Measurements from ENCODE around the gene C1orf141.
"Not testable (repeated sequence)": the region's sequence is repeated elsewhere in the genome, so short reads cannot be mapped to it uniquely, and the experiment has no call there.

The C1orf141 gene

DNA sequence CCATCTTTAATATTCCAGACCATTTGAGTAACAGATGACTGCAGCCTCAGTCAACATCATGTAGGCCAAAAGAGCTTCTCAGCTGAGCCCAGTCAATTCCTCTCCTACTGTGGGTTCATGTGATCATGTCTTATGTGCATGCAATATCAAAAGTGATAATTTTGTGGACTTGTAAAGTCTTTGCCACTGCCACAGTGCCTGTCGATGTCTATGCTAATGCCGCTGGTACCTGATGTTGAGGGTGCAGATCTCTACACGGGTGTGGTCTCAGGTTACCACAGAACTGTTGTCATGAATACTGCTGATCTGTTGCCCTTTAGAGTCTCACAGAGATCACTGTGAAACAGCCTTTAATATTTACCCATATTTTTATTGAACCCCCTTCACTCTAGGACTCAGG lies 11.3 kb upstream of the C1orf141 start:
- in situ Hi-C loops (cut with MboI; ENCODE audit: low pct_unique_long_range_greater_than_20kb, low sequenced_read_pairs, unreplicated experiment) = loop anchor here (5.0 to 10.0 kb wide), 2 partner anchors 139 to 381 kb away; no protein-coding TSS in a partner anchor
- TF ChIP-seq, protein P1, sequence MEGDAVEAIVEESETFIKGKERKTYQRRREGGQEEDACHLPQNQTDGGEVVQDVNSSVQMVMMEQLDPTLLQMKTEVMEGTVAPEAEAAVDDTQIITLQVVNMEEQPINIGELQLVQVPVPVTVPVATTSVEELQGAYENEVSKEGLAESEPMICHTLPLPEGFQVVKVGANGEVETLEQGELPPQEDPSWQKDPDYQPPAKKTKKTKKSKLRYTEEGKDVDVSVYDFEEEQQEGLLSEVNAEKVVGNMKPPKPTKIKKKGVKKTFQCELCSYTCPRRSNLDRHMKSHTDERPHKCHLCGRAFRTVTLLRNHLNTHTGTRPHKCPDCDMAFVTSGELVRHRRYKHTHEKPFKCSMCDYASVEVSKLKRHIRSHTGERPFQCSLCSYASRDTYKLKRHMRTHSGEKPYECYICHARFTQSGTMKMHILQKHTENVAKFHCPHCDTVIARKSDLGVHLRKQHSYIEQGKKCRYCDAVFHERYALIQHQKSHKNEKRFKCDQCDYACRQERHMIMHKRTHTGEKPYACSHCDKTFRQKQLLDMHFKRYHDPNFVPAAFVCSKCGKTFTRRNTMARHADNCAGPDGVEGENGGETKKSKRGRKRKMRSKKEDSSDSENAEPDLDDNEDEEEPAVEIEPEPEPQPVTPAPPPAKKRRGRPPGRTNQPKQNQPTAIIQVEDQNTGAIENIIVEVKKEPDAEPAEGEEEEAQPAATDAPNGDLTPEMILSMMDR (IDR thresholded peaks at IDR 0.05; ENCODE audit: extremely low read depth, insufficient read depth, missing control alignments) = no peak
- no peak for DNase-seq (ENCODE audit: low spot score)

DNA sequence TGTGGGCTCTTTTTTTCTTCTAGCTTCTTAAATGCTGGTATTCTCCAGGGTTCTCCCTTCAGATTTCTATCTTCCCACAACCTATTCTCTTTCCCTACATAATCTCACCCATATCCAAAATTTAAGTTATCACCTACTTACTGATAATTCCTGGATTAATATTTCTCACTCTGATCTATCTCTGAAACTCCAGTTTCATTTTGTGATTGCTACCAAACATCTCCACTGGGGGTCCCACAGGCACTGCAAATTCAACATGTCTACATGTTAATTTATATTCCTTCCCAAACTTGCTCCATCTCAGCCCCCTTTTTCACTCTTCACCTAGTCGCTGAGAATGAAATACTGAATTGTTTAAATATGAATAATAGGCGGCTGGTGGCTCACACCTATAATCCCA lies 9.9 kb upstream of the C1orf141 start:
- in situ Hi-C loops (cut with MboI; ENCODE audit: low pct_unique_long_range_greater_than_20kb, low sequenced_read_pairs, unreplicated experiment) = loop anchor here (5.0 to 10.0 kb wide), 2 partner anchors 137 to 380 kb away; no protein-coding TSS in a partner anchor
- TF ChIP-seq, protein P1 (IDR thresholded peaks at IDR 0.05; ENCODE audit: extremely low read depth, insufficient read depth, missing control alignments) = peak; percentile 58
- DNase-seq (ENCODE audit: low spot score) = peak; percentile 26

DNA sequence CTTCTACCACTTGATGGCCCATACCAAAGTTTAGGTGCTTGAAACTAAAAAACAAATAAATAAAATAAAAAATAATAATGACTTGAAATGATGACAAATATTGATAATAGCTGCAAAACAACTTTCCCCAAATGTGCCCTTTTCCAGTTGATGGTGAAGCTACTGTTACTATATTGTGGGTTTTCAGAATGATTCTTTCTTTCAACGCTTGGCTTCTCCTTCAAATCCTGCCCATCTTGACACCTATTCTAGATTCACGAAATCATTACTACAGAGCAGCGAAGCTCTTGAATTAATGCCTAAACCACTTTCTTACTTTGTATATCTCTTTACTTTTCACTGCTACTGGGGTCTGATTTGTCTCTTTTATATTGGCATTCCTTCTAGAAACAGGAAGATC lies 9.2 kb upstream of the C1orf141 start:
- in situ Hi-C loops (cut with MboI; ENCODE audit: low pct_unique_long_range_greater_than_20kb, low sequenced_read_pairs, unreplicated experiment) = loop anchor here (10.0 kb wide), 1 partner anchor 379 kb away; no protein-coding TSS in a partner anchor

DNA sequence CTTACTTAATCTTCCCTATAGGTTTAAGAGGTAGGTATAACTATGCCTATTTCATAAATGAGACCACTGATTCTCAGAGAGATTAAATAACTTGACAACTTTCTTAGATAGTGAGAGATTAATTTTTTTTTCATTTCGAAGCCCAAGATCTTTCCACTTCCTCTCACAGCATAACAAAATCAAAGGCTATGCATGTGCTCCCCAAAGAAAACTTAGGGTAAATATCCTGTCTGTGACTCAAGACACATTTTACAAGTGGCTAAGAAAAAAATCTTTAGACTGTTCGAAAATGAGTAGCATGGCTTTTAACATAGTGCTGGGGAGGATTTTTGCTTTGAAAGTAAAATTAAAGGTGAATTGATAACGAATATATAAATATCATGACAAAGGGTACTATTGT lies 8.2 kb upstream of the C1orf141 start:
- TF ChIP-seq, protein P1 (IDR thresholded peaks at IDR 0.05; ENCODE audit: extremely low read depth, insufficient read depth, missing control alignments) = no peak
- in situ Hi-C loops (cut with MboI; ENCODE audit: low pct_unique_long_range_greater_than_20kb, low sequenced_read_pairs, unreplicated experiment) = loop anchor here (10.0 kb wide), 1 partner anchor 378 kb away; no protein-coding TSS in a partner anchor

More for the DNA sequence above, 9.2 kb upstream of the C1orf141 start:
- DNase-seq (ENCODE audit: low spot score) = no peak
- TF ChIP-seq, protein P1 (IDR thresholded peaks at IDR 0.05; ENCODE audit: extremely low read depth, insufficient read depth, missing control alignments) = no peak

DNA sequence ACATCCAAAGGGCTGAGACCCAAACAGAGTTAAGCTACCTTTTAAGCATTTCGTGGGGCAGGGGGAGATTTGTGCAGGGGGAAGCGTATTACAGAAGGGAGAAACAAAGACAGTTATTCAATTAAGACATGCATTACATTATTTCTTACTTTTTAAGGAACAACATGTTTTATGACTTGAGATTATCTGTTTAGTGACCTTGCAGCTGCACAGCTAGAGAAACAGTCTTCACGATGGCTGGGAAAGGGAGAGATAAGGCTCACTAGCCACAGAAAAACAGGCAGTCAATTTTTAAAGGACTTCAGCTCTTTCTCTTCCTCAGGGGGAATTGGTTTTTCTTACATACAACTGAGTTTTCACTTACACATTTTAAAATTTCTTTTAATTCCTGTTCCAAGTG lies 7.1 kb upstream of the C1orf141 start:
- not testable (repeated sequence) for DNase-seq (ENCODE audit: low spot score)
- in situ Hi-C loops (cut with MboI; ENCODE audit: low pct_unique_long_range_greater_than_20kb, low sequenced_read_pairs, unreplicated experiment) = loop anchor here (10.0 kb wide), 1 partner anchor 377 kb away; no protein-coding TSS in a partner anchor

More for the DNA sequence above, 8.2 kb upstream of the C1orf141 start:
- DNase-seq (ENCODE audit: low spot score) = no peak

DNA sequence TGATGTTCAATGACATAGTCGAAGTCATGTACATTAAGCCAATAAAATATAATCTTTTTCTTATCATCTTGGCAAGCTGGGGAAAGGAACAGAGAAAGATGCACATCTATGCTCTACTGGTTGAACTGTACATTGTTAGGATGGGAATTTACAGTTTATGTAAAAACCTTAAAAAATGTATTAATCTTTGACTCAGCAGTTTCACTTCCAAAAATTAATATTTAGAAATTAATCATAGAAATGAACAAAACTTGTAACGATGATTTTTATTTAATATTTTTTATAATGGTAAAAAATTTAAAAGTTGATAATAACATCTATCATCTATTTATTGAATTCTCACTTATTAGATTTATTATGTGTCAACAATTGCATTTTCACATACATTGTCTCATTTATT lies 5.7 kb upstream of the C1orf141 start:
- TF ChIP-seq, protein P1 (IDR thresholded peaks at IDR 0.05; ENCODE audit: extremely low read depth, insufficient read depth, missing control alignments) = no peak
- in situ Hi-C loops (cut with MboI; ENCODE audit: low pct_unique_long_range_greater_than_20kb, low sequenced_read_pairs, unreplicated experiment) = loop anchor here (10.0 kb wide), 1 partner anchor 376 kb away; no protein-coding TSS in a partner anchor
- DNase-seq (ENCODE audit: low spot score) = no peak

DNA sequence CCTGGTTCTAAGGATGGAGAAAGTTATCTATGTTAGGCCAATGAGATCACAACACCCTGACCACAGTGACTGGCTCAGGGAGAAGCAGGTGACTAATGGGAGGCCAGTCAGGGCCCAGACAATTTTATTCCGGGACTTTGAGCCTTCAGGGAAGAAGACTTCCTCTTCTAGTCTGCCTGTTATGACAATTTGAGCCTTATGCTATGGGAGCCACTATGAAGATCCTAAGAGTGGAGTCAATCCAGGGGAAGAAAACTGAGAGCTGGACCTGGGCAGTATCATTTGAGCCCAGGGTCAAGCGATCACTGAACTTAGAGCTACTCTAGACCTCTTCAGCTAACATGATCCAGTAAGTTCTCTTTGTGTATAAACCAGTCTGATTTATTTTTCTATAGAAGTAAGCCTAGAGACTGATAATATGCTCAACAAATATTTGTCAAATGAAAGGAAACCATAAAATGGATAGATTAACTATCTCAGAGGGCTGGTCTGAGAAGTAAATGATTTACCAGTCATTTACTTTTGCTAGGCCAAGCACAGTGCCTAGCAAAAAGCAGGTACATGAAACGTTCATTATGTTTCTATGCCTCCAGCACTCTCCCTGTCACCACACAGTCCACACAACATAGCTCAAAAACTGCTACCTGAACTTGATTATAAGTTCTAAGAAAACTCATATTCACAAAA lies 4.2 kb upstream of the C1orf141 start:
- in situ Hi-C loops (cut with MboI; ENCODE audit: low pct_unique_long_range_greater_than_20kb, low sequenced_read_pairs, unreplicated experiment) = no loop called here
- no peak for DNase-seq (ENCODE audit: low spot score)
- TF ChIP-seq, protein P1 (IDR thresholded peaks at IDR 0.05; ENCODE audit: extremely low read depth, insufficient read depth, missing control alignments) = no peak
